ENCODE results near the gene CASK.

Gene CASK

DNA sequence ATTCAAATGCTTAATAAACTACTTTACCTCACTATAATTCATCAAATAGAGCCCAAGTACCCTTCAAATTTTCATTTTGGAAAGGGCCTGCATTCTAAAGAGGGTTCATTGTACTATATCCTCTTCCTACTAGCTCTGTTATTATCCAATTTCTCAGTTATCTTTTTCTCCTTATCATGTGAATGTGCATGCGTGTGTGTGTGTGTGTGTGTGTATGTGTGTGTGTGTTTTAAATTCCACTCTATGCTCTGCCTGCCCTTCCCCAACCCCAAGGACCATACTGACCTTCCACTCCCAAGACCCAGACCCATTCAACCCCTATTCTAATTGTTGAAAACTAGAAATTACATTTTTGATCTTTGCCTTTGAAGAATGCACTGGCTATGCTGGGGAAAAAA is 33.3 kb downstream of the CASK start:
- no peak for TF ChIP-seq POLR2A (IDR thresholded peaks at IDR 0.05; ENCODE audit: low read length)
- no peak for TF ChIP-seq GATA1 (IDR thresholded peaks at IDR 0.05; ENCODE audit: low read depth, low read length)
- DNase-seq: no peak

DNA sequence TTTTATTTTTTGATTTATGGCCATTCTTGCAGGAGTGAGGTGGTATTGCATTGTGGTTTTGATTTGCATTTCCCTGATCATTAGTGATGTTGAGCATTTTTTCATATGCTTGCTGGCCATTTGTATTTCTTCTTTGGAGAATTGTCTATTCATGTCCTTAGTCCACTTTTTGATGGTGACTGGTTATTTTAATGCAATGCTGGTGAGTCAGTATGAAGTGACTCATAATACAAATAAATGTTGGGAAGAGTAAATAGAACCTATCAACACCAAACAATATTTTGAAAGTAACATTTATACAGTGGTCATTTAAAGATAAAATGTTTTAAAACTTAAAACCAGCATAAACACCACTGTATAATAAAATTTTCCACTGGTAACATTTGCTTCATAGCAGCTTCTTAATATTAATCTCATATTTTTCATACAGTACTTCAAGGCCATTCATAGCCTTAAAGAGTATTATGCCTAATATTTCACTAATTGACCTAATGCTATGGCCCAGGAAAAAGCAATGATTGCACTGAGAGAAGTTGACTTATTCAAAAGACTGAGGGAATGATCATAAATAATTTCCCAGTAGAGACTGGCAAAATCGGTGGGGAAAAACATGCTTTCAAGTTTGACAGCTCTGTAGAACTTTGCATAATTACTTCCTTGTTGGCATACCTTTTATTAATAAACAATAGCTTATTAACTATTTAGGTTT is 33.9 kb downstream of the CASK start:
- DNase-seq: no peak

DNA sequence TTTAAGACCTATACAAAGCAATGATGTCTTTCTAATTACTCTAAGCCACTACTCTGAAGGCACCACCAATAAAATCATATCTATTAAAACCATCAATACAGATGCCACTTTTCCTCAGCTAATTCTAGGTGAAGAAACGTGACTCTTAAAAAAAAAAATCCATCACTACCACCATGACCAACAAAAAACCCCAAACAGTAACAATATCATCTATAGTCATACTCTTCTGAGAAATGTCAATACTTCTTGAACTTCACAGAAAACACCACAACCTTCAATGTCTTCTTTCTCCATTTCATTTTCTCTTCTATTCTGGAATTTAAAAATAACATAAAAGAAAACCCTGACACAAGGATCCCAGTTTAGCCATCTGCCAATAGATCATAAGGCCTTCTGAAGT is 35.7 kb downstream of the CASK start:
- TF ChIP-seq POLR2A (IDR thresholded peaks at IDR 0.05; ENCODE audit: low read length) (no peak), GATA1 (IDR thresholded peaks at IDR 0.05; ENCODE audit: low read depth, low read length) (no peak)
- DNase-seq: no peak

More for the DNA sequence above, 33.9 kb downstream of the CASK start:
- no peak for TF ChIP-seq POLR2A (IDR thresholded peaks at IDR 0.05; ENCODE audit: low read length)
- TF ChIP-seq GATA1 (IDR thresholded peaks at IDR 0.05; ENCODE audit: low read depth, low read length): no peak

DNA sequence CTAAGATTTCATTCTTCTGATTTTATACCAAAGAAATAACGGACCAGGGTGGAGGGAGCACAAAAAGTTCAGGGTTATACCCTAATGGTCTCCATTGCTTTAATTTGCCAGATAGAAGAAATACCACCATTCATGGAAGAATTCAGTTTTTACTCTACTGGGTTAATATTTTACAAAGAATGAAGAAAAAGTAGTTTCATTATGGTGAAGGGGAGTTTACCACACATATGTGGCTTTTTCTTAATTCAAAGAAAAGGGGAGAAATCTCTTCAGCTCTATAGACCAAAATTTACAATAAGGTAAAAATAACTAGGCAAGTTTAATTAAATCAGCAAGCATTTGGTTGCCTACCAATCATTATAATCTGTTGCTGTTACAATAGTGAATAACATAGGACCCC is 37.6 kb downstream of the CASK start:
- TF ChIP-seq GATA1 (IDR thresholded peaks at IDR 0.05; ENCODE audit: low read depth, low read length) (no peak), POLR2A (IDR thresholded peaks at IDR 0.05; ENCODE audit: low read length) (no peak)
- DNase-seq: no peak

DNA sequence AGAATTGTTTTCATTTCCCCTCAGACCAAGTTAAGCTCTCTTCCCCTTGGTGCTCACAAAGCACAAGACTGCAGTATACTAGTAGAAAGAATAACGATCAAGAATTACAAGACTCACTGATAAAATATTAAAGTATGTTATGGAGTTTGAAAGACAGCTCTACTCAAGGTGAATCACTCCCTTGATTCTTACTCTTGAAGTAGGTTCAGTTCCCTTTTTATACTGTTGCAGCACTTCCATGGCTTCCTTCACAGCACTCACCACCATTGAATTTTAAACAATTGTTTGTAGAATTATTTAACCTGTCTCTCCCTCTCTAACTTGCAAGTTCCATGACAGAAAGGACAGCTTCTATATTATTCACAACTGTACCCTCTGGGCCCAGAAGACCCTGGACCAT is 42.2 kb downstream of the CASK start:
- no peak for TF ChIP-seq GATA1 (IDR thresholded peaks at IDR 0.05; ENCODE audit: low read depth, low read length)
- TF ChIP-seq POLR2A (IDR thresholded peaks at IDR 0.05; ENCODE audit: low read length): no peak
- no peak for DNase-seq

DNA sequence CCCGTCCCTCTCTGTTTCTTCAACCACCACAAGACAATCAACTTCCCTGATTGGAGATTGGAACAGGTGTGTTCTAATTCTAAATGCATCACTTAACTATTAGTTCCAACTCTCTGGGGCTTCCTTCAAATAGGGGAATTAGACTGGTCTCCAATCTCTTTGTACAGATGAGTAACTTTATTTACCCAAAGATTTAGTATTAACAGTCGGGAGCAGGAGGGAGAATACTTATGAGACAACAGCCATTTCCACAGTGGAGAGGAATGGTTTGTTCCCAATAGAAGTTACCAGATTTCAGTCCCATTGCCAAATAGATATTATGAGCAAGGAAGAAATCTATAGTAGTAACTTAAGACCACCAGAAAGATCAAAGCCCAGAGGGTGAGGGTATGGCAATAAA is 46.2 kb downstream of the CASK start:
- DNase-seq: no peak

DNA sequence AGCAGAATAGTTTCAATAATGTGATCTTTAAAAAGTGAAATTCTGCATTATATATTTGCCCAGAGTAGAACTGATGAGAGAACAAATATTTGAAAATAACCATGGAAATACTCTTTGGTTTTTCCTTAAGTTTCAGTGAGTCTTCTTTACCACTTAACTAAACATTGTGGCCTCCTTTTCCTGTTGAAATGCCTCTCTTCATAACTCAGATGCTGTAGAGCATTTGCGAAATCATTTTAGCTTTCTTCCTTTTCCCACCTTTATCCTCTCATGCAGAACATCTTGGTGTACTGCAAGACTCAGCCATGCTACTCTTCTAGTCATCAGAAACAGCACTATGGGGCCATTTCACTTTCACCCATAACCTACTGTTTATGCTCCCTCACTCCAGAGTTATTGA is 48.2 kb downstream of the CASK start:
- TF ChIP-seq POLR2A (IDR thresholded peaks at IDR 0.05; ENCODE audit: low read length) (no peak), GATA1 (IDR thresholded peaks at IDR 0.05; ENCODE audit: low read depth, low read length) (no peak)

More for the DNA sequence above, 46.2 kb downstream of the CASK start:
- no peak for TF ChIP-seq GATA1 (IDR thresholded peaks at IDR 0.05; ENCODE audit: low read depth, low read length)

DNA sequence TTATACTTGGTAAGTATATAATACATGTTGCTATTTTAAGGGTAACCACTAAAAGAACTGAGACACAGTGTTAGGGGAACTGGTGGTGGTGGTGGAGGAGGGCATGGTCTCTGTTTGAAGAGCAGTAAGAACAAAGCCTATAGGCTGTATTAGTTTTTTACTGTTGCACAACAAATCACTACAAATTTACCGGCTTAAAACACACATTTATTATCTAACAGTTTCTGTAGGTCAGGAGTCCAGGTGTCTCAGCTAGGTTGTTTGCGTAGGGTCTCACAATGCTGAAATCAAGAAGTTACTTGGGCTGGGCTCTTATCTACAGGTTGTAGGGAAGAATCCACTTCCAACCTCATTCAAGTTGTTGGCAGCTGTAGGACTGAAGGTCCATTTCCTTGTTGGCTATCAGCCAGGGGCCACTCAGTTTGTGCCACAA is 52.6 kb downstream of the CASK start:
- TF ChIP-seq POLR2A (IDR thresholded peaks at IDR 0.05; ENCODE audit: low read length) (no peak), GATA1 (IDR thresholded peaks at IDR 0.05; ENCODE audit: low read depth, low read length) (no peak)
- DNase-seq: no peak

More for the DNA sequence above, 48.2 kb downstream of the CASK start:
- DNase-seq: no peak

DNA sequence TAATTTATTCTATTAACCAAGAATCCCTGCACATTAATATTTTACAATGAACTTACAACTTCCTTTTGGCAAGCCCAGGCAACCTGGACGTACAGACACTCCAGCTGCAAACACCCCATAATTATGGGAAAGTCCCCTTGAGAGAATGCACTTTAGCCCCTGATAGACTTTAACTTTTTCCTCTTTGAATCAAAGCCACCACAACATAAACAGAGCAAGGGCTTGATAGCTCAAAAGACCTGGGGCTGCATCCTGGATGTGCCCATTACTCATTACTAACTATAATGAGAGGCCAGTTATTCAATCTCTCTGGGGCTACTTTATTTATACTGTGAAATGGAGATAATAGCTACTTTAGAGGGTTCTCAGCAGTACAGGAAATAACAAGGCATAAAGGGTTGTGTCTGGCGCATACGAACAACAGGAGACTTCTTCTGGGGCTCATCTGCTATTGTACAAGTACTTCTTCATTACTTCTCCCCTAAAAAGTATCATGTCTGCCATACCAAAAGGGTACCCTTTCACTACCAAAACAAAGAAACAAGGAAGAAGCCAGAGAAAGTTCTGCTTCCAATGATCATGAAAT is 54.9 kb downstream of the CASK start:
- no peak for DNase-seq
- TF ChIP-seq POLR2A (IDR thresholded peaks at IDR 0.05; ENCODE audit: low read length) (no peak), GATA1 (IDR thresholded peaks at IDR 0.05; ENCODE audit: low read depth, low read length) (no peak)

DNA sequence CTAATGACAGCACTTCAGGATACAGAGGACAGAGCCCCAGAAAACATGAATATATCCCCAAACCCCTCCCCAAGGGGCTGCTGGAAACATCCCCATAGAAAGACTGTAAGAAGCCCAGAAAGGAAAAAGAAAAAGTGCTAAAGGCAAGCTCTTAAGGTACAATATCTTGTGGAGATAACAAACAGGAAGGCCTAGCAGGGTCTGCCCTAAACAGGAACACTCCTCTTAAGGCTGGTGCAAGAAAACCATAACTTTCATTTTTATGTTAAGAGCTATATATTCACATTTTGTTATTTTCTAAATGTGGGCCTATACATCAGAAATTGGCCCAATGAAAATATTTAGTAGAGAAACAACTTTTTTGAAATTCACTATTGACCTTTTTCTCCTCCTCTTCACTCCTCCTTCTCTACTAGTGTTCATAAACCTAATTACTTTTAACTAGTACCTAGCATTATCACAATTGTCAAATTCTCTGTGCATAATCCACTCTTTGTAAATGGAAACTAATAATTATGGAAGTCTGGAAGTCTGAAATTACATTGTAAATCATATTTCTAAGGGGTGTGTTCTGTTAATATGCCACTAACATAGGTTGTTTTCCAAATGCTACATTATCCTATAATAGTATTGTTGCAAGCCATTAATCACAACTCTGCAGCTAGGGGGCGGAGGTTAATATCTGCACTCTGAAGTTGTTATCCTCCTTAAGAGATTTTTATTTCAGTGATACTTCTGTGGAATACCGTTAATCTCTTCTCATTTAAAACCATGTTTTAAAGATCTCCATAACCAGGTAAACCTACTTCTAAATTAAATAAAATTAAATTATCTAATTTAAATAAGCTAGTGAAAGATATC is 59.8 kb downstream of the CASK start:
- TF ChIP-seq GATA1 (IDR thresholded peaks at IDR 0.05; ENCODE audit: low read depth, low read length) (no peak), POLR2A (IDR thresholded peaks at IDR 0.05; ENCODE audit: low read length) (no peak)
- DNase-seq: peak in 1 of 2 experiments; percentile 0

DNA sequence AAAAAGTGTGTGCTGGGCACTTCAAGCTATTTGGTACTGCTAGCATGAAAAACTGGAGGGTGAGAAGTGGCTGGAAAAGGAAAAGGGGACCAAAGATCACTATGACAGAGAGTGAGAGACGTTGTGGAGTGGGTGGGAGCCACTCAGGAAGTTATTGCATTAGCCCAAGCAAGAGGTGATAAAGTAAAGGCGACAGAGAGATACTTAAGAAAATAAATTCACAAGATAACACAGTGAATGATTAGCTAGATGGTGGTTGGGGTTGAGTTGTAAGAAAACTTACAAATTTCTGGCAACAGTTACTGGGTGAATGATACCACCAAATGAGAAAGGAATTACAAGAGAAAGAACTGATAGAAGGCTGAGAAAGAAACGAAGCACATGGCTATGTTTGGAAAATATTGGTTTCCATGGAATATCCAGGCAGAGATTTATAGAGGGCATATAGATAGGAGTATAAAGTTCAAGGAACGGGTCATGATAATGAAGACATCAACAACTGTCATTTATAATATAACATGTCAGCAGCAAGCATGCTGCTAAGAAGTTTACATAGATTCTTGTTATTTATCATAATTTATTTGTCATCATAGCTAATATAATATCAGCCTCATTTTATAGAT is 60.7 kb downstream of the CASK start:
- DNase-seq: no peak
- no peak for TF ChIP-seq GATA1 (IDR thresholded peaks at IDR 0.05; ENCODE audit: low read depth, low read length)
- TF ChIP-seq POLR2A (IDR thresholded peaks at IDR 0.05; ENCODE audit: low read length): no peak

DNA sequence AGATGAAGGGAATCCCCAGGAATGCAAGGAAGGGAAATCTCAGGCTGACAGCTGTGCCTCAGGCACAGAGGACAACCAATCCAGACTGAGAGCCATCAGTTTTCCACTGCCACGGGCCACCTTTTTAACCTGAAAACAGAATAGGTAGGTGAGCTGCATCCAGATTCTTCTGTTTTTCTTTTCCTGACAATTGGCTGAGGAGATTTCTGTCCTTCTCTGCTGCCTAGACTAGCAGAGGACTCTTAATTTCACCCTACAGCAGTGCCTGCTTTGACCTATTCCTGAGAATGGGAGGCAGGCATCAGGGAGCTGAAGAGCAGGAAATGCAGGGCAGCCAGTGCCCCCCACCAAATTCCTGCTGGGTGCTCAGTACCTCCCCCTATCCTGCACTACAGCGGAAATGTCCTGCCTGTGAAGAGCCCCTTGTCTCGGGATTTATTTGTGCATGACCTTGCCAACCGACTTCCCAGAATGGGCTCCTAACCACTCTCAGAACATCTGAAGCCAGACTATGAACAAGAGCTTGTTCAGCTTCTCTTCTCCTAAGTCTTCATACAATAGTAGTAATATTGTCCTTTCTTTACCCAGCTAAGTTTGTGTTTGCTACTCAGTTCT is 65.1 kb downstream of the CASK start:
- no peak for TF ChIP-seq POLR2A (IDR thresholded peaks at IDR 0.05; ENCODE audit: low read length)
- no peak for TF ChIP-seq GATA1 (IDR thresholded peaks at IDR 0.05; ENCODE audit: low read depth, low read length)
- peak in 1 of 2 experiments; percentile 0 for DNase-seq

DNA sequence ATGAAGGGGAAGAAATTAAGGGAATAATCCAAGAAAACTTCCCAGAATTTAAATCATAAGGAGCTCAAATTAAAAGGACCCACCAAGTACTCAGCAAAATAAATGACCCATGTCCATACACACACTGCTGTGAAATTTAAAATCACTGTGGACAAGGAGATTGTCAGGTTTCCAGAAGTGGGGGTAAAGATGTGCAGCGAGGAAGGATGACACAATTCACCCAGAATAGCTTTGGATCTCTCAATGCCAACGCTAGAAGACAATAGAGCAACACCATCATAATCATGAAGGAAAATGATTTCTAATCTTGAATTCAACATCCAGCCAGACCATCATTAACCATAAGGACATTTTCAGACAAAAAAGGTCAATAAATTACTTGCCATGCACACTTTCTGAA is 65.7 kb downstream of the CASK start:
- no peak for DNase-seq
- no peak for TF ChIP-seq POLR2A (IDR thresholded peaks at IDR 0.05; ENCODE audit: low read length)
- TF ChIP-seq GATA1 (IDR thresholded peaks at IDR 0.05; ENCODE audit: low read depth, low read length): no peak

Data from erythroblast (primary cell).